Astrocyte (in vitro differentiated cells and primary cell): ENCODE results near the gene ARPIN.

Experiments used
- CTCF ChIP-seq: IDR thresholded peaks from 2 replicates; pipeline ENCODE4 v1.5.1; 2011; ENCODE audit warnings: low read depth, mild to moderate bottlenecking, inconsistent platforms, low read length, moderate library complexity; ENCODE audit not compliant: insufficient read depth
- EZH2 ChIP-seq: IDR thresholded peaks from 2 replicates; pipeline ENCODE4 v1.6.1; 2012; ENCODE audit warnings: mild to moderate bottlenecking, low read length, inconsistent platforms; ENCODE audit not compliant: insufficient read depth

DNA sequence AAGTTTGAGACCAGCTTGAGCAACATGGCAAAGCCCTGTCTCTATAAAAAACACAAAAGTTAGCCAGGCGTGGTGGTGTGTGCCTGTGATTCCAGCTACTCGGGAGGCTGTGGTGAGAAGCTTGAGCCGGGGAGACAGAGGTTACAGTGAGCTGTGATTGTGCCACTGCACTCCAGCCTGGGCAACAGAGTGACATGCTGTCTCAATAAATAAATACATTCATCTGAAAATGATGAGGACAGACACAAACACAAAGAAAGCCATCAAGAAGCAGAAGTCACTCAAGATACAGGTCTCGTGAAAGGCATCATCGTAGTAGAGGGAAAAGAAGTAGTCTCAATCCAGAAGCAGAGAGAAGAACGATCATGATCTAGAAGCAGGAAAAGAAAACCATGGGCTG, 37.0 kb downstream of the ARPIN start:
- TF ChIP-seq CTCF: no peak
- no peak for TF ChIP-seq EZH2
